ENCODE results near the gene BICC1. TPM values are rescaled to one million over a fixed set of nuclear protein-coding genes. Genes with fewer than 3 reads are reported as not detected.

The BICC1 gene
- total and polyA plus RNA-seq, 4 donors, result 0.82 to 6.1 (median 4.5) TPM

GRCh38 chr10:58756130-58756719, 243.6 kb downstream of the BICC1 start:
- Histone ChIP-seq H3K9ac (ENCODE audit: low read depth in 1 of 2, low read length in 2 of 2) (peak overlapping the region in 1 of 2 donors; percentile 55), H3K4me3 (ENCODE audit: low read depth in 1 of 3, low read length in 3 of 3) (peak overlapping the region; percentile 20 to 39 (median 30)), H3K27me3 (ENCODE audit: control insufficient read depth in 4 of 4, insufficient read depth in 4 of 4, low read length in 3 of 4) (no peaks in the 10 kb centered on the region), H3K4me1 (ENCODE audit: control insufficient read depth in 4 of 4, insufficient read depth in 4 of 4, low read length in 3 of 4) (peaks cover 18 to 64% (median 58%) of the 10 kb centered on the region in 4 donors), H3K9me3 (ENCODE audit: control insufficient read depth in 4 of 4, low read length in 3 of 4) (no peaks in the 10 kb centered on the region), H3K36me3 (ENCODE audit: control insufficient read depth in 4 of 4, insufficient read depth in 3 of 4, low read depth in 1 of 4, low read length in 3 of 4) (no peaks in the 10 kb centered on the region), H3K27ac (ENCODE audit: low read depth in 1 of 2, low read length in 2 of 2) (peak overlapping the region; percentile 71 to 81)
- peak; percentile 39 for DNase-seq (ENCODE audit: low spot score)
- 20% methylated on average over 6 of the region's 6 CpGs for WGBS
- TF ChIP-seq EGR1 (IDR thresholded peaks at IDR 0.05; ENCODE audit: low read depth in 2 of 2) (peak; percentile 39 to 59), HNF4A (conservative IDR thresholded peaks at IDR 0.05) (peak; percentile 60 to 70), TAF1 (conservative IDR thresholded peaks at IDR 0.05) (peak; percentile 74), FOXA1 (IDR thresholded peaks at IDR 0.05) (no peak), SP1 (IDR thresholded peaks at IDR 0.05) (peak; percentile 67), REST (IDR thresholded peaks at IDR 0.05) (peak; percentile 43), RXRA (IDR thresholded peaks at IDR 0.05) (peak; percentile 60 to 61), JUND (IDR thresholded peaks at IDR 0.05) (peak in 1 of 2 donors; percentile 14), ZBTB33 (IDR thresholded peaks at IDR 0.05) (no peak), RAD21 (IDR thresholded peaks at IDR 0.05) (peak in 1 of 2 donors; percentile 13), GABPA (IDR thresholded peaks at IDR 0.05 in 1 of 2, conservative IDR thresholded peaks at IDR 0.05 in 1 of 2) (no peak), MAX (IDR thresholded peaks at IDR 0.05) (no peak), ATF3 (IDR thresholded peaks at IDR 0.05) (peak; percentile 26), FOXA2 (IDR thresholded peaks at IDR 0.05) (no peak), NR2F2 (IDR thresholded peaks at IDR 0.05) (no peak), YY1 (IDR thresholded peaks at IDR 0.05) (peak; percentile 19), CTCF (IDR thresholded peaks at IDR 0.05; ENCODE audit: low read depth, low read length, missing input control) (no peak), HNF4G (IDR thresholded peaks at IDR 0.05) (no peak)

Data from liver (tissue), 9 donors.